Erythroblast (primary cell): ENCODE data around the gene OTUB2.

ENCODE experiments used
- GATA1 ChIP-seq: IDR thresholded peaks from 2 replicates; pipeline ENCODE4 v1.6.1; 2011; ENCODE audit warnings: low read depth, mild to moderate bottlenecking, control low read depth, low read length, moderate library complexity
- POLR2A ChIP-seq: IDR thresholded peaks from 2 replicates; pipeline ENCODE4 v1.6.1; 2011; ENCODE audit warnings: mild to moderate bottlenecking, low read length

DNA sequence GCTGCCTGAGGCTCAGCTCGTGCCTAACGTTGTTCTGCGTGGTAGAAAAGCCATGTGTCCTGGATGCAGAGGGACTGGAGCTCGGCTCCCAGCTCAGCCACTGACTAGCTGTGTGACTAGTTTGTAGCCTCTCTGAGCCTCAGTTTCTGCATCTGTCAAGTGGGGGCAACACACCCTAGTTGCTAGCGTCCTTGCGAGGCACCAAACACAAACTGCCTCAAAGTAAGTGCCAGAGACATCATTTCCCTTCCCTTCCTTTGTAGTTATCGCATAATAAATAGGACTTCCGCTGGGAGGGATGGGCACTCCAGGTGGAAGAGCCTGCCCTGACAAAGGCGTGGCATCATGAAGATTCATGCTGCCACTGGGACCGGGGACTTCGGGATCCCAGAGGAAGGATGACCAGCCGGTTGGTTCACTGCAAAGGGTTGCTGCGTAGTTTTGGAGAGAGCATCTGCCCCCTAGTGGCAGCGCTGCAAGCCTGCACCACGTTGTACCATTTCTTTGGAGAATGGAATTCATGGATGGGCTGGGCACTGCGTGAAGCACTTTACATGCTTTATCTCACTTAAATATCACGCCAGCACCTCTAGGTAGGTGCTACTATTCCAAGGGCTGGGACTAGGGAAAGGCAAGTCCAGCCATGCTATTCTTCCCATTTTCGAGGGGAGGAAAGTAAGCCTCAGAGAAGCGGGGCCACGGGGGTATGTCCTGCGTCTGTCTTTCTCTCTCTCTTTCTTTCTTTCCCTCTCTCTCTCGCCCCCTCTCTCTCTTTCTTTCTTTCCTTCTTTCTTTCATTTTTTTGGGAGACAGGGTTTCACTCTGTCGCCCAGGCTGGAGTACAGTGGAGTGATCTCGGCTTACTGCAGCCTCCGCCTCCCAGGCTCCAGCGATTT is 24.4 kb upstream of the OTUB2 start:
- TF ChIP-seq POLR2A, result no peak
- no peak for TF ChIP-seq GATA1
